Vagina (tissue), 2 donors: ENCODE results near the gene TMEM183A.

Source experiments
- CTCF ChIP-seq, 3 experiments: fragments of 450-650 bp in 2 of 3; fragments of 200-600 bp in 1 of 3; sonication (generic) in 1 of 3; IDR thresholded peaks; one replicate each; pipeline ENCODE4 v1.5.1; 2017 to 2019; ENCODE audit warnings: antibody characterized with exemption in 3 of 3, mild to moderate bottlenecking in 2 of 3, moderate library complexity in 2 of 3
- POLR2A ChIP-seq, 2 donors: fragments of 450-650 bp; IDR thresholded peaks; one replicate each; pipeline ENCODE4 v1.6.1; 2017; ENCODE audit warnings: antibody characterized with exemption in 2 of 2, mild to moderate bottlenecking in 2 of 2, moderate library complexity in 2 of 2
- POLR2AphosphoS5 ChIP-seq, 2 donors: sonication (generic); formaldehyde crosslinking; IDR thresholded peaks; one replicate each; pipeline ENCODE4 v1.9.0; 2017; ENCODE audit warnings: antibody characterized with exemption in 2 of 2, mild to moderate bottlenecking in 2 of 2, low read depth in 1 of 2; ENCODE audit not compliant: insufficient read depth in 1 of 2

GRCh38 chr1:203056516-203056915 is 49.3 kb downstream of the TMEM183A start:
- TF ChIP-seq POLR2AphosphoS5 (IDR thresholded peaks at IDR 0.05; ENCODE audit: insufficient read depth in 1 of 2, low read depth in 1 of 2) (no peak), CTCF (IDR thresholded peaks at IDR 0.05) (no peak), POLR2A (IDR thresholded peaks at IDR 0.05) (no peak)
